HG02943 (cell line): ENCODE results near the gene FCHSD2.
"Not testable (repeated sequence)": the region's sequence is repeated elsewhere in the genome, so short reads cannot be mapped to it uniquely, and the experiment has no call there.

Experiments
- ATAC-seq: cut with Tn5 transposase; IDR thresholded peaks from one replicate; pipeline ENCODE4 v1.9.1; 2021; ENCODE audit warnings: mild to moderate bottlenecking, low read depth, moderate library complexity; ENCODE audit not compliant: unreplicated experiment

Gene FCHSD2

DNA sequence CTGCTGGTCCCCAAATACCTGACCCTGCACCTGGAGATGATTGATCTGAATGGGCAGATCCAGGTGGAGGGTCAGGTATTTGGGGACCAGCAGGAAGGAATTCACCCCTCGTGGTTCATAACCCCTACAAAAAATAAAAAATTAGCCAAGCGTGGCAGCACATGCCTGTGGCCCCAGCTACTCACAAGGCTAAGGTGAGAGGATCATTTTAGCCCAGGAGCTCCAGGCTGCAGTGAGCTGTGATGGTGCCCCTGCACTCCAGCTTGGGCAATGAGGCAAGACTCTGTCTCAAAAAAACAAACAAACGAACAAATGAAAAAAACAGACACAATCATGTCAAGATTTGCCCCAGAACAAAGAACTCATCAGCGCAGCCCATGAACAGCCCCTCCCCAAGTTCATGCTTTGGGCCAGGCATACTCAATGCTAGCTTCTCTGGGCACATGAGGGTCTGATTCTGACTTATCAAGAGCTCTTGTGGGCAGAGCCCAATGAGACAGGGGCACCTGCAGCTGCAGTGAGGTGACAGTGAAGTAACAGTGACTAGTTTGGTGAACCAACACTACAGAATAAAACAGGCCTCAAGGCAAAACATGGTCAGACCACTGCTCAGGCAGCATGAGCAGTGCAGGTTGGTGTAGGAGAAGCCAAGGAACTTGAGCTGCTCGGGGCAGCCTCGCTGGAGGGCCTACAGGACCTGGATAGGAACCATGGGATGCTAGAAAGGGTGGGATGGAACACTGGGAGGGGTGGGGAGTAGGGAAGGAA is 10.2 kb upstream of the FCHSD2 start:
- ATAC-seq, result peak; percentile 8

DNA sequence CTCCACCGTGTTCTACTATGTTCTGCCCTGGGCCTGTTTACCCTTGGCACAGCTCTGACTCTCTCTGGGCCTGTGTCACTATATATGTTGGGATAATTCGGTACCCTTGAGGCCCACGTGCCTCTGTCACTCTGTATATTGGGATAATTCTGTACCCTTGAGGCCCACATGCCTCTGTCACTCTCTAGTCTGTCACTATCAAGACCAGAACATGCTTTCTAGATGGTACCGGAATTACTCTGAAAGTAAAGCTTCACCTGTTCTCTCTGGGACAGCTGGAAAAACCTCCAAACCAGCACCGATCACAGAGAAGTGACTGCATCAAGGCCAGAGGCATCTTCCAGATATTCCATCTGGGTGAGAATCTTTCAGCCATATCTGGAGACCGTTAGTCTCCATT is 9.3 kb upstream of the FCHSD2 start:
- no peak for ATAC-seq

DNA sequence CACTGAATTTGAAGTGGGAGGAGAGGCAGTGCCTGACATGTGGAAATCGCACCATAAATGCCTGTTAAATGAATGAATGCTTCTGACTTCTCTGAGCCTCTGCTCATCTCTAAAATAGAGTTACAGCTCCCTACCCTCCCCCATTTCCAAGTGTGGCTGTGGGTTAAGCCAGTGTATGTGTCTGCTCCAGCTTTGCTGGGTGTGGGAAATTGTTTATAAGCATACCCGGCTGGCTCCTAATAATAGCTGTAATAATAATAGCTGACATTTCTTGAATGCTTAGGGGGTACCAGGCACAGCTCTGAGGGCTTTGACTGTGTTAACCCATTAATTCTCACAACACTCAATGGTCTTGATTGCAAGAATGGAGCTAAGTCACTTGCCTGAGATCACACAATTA is 7.0 kb upstream of the FCHSD2 start:
- ATAC-seq, result no peak

DNA sequence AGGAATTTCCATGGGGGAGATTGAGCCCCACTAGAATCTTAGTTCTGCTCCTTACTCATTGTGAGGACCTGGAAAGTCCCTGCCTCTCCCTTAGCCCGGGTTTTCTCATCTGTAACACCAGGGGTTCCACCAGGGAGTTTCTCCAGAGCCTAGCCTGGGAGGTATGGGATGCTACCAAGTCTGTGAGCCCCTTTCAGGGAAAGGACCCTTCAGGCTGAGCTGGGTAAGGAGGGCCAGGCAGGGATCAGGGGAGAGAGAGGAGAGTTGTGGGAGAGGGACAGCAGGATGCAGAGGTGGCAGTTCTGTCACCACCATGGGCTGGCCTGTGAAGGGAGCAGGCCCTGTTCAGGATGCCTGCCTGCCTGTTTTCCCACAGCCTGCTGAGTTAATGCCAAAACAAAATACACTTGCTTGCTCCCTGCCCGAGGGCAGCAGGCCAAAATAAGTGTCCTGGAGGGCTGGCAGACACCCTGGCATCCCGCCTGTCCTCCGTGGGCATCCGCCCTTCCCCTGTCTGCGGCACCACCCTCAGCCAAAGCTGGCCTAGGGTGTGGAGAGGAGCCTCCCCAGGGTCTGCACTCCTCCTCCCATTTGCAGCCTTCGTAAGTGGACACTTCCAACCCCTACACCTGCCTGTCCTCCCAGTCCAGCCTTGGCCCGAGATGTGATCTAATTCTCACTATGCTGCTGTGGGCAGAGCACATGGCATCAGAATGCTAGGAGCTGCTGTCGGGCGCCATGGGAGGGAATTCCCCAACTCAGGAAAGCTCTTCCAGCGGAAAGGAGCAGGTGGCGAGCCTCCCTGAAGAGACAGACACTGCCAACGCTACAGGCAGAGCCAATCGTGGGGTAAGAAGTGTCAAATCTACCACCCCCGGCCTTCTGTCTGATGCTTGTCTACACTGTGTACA is 5.9 kb upstream of the FCHSD2 start:
- no peak for ATAC-seq

DNA sequence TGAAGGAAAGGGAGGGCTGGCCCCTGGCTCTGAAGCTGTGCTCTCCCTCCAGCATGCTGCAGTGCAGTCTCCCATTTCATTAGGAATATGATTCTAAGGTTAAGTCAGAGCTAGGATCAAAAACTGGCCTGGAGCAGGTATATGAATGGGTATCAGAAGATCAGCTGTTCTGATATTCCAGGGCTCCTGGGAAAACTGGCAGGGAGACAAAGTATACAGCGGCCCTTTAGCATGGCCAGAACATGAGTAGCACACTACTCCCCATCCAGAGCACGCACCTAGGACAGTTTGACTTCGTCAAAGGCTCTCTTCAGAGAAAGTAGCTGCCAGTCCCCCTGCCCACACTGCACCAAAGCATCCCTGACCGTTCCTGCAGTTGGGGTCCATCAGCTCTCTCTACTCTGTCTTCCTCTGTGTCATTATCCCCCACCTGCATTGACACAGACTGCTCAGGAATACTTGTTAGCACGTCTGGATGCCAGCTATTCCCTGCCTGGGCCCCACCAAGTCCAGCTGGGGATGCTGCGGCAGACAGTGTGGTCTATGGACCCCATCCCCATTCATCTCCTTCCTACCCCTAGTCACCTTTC is 4.0 kb upstream of the FCHSD2 start:
- no peak for ATAC-seq

DNA sequence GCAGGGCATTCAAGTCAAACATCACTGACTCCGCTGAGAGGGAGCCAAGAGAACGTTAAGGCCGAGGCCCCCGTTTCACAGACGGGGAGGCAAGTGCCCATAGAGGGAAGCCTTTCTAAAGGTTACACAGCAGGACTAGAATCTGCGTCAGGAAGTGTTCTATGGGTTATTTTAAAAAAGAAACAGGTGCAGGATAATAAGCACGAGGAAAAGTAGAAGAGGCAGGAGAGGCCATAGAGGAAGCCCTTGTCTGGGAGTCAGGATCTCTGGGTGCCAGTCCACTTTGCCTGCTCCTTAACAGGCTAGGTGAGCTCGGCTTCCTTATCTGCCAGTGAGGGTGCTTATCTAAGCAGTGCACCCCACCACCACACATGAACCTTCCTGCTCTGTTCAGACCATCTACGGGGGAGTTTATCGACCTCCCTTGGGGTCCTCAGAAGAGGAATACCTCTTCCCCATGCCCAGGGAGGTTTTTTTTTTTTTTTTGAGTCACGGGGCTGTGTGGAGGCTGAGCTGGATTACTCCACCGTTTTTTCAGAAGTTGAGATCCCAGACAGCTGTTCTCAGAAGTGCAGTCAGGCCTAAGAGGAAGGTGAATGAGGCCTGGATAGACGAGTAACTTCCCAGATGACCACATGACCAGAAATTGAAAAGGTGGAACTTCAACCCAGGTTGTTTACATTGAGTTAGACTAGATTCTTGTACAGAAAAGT is 1.2 kb upstream of the FCHSD2 start:
- no peak for ATAC-seq

DNA sequence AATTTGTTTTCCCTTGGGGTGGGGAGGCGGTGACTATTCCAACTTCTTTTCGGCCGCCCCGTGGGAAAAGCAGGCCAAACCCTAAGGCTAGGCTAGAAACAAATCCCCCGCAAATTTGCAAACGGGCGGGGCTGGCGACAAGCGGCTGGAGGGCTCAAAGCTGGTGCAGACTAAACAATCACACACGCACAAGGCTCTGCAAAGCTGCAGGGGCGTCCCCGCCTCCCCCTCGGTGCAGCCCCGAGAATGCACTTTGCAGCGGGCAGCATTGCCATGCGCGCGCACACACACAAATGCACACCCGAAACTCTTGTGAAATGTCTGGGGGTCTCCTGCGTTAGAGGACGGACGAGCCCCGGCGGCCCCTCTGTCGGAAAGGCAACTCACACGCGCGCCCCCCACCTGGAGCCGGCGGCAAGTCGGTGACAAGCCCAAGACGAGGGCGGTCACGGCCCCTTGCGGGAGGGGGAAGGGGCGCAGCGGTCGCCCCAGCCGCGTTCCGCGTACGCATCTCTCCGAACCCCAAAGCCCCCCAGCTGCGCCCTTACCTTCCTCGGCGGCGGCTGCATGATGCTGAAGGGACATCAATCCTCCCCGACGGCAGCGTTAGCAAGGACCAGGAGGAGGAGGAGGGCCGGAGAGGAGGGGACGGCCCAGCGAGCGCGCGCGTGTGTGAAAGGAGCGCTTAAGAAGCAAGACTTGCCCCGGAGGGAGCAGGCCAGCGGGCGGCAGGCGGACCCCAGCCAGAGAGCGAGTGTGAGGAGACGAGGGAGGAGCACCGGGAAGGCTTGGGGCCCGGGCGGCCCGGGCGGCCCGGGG is 600 bp downstream of the FCHSD2 start:
- ATAC-seq, result peak; percentile 31

DNA sequence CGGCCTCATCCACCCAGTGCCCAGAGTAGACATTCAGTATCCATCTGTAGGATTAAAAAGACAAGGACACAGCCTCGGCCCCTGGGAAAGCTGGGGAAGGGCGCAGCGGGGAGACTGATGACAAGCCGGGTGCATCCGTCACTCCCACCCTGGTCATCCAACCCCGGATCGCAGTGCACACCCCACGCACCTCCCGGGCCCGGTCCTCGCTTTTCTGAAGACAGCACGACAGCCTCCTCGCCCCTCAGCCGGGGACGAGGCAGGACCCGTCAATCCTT is 1.1 kb downstream of the FCHSD2 start:
- ATAC-seq, result no peak

DNA sequence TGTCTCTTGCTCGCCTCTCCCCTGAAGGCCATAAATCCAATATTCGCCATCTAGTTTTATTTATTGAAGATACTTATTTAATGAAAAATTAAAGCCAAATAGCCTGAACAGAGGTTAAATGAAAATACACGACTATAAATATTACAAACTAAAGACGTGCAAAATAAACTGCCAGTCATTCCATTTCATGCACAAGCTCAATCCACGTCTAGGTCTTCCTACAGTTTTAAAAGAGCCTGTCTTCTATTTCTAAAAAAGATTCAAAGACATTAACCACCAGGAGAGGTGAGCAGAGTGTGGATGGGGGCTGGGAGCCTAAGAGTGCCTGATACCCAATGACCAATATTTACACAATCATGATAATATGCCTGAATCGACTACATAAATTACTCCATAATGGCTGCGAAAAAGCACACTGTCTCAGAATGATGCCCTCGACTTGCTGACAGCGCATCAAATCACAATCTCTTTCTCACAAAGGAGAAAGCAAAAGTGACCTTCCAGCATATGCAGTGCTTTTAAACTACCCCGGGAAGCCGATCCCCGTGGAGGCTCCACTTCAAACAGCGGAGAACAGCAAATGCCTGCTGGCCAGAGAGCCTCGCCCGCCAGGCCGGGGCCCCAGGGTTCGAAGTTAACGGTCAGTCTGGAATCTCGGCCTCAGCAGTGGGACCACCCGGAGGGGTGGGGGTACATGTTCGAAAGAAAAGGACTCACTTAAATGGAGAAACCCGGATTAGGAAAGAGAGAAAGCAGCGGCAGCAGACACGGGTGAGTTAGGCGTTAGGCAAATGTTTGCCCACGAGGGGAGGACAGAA is 1.7 kb downstream of the FCHSD2 start:
- ATAC-seq, result no peak

DNA sequence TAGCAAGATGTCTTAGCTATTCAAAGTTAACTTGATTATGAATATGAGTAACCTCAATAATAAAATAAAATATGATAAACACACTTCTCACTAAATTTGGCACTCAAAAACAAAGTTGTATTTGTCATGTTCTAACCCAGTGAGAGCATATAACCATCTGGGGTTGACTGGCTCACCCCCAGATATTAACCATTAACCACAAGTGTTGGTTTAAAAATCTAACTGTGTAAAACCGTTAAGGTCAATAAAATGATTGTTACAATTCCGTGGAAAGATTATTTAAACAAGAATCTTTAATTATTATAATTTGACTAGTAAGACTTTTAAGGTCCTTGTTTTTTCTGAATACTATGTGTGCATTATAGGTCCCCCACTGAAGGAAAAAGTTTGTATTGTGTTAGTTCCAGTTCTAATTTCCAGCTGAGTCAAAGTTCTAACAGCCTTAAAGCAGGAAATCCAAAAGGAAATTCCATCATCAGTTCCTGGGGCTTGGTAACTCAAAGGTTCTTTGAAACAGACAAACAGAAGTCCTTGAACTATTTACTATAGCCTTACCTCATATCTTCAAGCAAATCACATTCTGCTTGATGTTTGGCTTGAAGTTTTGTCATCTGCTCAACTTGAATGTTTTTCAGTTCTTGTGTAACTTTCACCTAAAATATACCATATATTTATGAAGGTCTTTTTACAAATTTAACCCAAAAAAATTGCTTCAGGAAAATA is 2.5 kb downstream of the FCHSD2 start:
- ATAC-seq, result no peak

DNA sequence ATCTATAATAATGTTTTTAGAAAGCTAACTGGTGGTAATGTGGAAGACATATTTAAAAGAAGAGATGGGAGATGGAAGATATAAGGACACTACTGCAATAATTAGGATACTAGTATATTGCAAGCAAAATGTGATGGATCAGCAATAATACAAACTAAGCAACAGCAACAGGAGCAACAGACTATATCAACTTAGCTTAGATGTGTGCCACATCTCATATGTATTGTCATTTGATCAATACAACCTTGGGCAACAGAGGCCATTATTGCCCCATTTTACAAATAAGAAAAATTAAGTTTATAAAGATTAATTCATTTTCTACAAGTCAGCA is 4.2 kb downstream of the FCHSD2 start:
- ATAC-seq, result no peak

DNA sequence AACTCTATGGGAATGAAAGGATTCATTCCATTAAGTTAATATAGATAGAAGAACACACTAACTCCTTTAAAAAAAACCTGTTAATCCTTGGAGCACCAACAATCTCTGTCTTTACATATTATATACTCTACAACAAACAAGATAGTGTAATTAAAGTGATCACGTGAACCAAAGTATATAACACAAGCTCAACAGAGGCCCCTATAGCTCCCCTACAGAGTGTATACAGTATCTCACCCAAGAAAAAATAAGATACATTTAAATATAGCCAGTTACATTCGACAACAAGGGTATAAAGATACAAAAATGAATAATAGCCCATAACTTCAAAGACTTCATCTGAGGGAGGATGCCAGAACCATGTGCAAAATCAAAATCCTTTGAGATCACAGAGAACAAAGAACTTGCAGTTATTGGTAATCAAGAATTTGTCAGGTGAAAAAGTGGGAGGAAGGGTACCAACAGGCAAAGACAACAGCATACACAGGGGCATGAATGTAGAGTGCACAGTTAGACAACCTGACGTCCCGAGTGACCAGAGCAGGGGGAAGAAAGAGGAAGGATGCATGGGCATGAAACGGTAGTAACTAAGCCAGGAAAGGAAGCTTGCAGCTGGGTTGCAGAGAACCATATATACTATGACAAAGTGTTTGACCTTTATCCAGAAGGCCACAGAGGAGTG is 4.7 kb downstream of the FCHSD2 start:
- no peak for ATAC-seq

DNA sequence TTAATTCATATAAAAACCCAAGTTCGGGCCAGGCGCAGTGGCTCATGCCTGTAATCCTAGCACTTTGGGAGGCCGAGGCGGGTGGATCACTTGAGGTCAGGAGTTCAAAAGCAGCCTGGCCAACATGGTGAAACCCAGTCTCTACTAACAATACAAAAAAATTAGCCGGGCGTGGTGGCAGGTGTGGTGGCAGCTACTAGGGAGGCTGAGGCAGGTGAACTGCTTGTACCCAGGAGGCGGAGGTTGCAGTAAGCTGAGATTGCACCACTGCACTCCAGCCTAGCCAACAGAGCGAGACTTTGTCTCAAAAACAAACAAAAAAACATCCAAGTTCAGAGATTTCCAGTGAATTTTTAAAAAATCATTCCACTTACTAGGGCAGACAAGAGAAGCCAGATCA is 5.4 kb downstream of the FCHSD2 start:
- ATAC-seq, result not testable (repeated sequence)

DNA sequence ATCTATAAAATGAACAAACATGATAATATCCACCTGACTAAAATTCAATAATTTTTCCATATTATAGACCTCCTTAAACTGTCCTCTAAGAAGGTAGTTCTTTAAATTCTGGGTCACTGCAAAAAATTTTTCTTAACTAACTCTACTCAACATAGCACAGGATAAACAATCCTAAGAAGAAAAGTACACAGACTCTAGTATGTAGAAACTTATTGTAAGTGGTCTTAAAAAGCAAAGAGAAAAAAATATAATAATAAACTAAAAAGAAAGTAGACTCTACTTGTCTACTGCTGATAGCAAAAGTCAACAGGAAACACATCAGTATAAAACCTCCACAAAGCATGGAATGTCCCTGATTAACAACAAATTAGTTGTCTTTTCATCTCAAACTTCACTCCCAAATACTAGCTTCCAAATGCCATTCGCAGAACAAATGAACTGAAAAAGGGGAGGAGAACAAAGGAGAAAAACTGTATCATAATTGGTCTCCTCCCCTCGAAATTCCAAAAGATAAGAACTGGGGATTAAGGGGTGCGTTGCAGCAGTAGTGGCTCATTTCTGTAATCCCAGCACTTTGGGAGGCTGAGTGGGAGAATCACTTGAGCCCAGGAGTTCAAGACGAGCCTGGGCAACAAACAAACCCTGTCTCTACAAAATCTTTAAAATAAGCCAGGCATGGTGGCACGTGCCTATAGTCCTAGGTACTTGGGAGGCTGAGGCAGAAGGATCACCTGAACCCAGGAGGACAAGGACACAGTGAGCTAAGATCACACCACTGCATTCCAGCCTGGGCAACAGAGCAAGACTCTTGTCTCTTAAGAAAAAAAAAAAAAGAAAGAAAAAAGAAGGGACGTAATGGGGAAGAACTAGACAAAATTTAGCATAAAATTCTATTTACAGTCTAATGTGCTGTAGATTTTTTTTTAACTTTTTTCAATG is 6.5 kb downstream of the FCHSD2 start:
- no peak for ATAC-seq

DNA sequence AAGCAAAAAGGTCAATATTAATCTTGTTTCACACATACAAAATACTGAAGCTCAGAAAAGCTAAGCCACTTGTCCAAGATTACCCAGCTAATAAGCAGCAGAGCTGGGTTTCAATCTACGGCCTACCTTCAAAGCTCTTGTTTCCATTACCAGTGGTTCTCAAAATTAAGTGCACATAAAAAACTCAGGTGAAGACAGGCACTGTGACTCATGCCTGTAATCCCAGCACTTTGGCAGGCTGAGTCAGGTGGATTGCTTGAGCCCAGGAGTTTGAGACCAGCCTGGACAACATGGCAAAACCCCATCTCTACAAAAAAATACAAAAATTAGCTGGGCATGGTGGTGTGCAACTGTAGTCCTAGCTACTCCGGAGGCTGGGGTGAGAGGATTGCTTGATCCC is 9.8 kb downstream of the FCHSD2 start:
- ATAC-seq, result not testable (repeated sequence)

DNA sequence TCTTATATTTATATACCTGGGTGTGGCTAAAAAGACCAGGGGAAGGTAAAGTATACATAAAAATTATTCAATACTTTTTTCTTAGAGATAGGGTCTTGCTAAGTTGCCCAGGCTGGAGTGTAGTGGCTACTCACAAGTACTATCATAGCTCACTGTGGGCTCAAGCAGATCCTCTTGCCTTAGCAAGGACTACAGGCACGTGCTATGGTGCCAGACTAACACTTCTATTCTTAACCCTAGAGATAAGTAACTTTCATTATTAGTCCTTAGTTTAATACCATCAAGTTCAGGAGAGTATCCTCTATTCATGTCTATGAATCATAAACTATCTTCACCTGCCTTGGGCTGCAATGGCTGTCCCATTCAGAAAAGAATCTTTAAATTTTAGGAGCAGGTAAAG is 11.9 kb downstream of the FCHSD2 start:
- no peak for ATAC-seq

DNA sequence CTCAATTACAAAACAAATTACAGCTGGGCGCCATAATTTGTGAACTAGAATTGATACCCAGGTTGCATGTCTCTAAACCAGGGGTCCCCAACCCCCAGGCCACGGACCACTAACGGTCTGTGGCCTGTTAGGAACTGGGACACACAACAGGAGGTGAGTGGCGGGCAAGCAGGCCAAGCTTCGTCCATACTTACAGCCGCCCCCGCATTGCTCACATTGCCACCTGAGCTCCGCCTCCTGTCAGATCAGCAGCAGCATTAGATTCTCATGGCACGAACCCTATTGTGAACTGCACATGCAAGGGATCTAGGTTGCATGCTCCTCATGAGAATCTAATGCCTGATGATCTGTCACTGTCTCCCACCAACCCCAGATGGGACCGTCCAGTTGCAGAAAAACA is 12.9 kb downstream of the FCHSD2 start:
- no peak for ATAC-seq
